PFSK-1 (cell line): Measurements from ENCODE around the gene VPS52.

Experiments used
- FOXP2 ChIP-seq: optimal IDR thresholded peaks from 2 replicates; pipeline ENCODE3; 2011; ENCODE audit warnings: borderline replicate concordance, control low read depth, inconsistent platforms; ENCODE audit not compliant: insufficient read depth; ENCODE audit errors: extremely low read length, extremely low read depth
- POLR2AphosphoS5 ChIP-seq: IDR thresholded peaks from 2 replicates; pipeline ENCODE4 v1.6.1; 2012; ENCODE audit warnings: low read depth, mild to moderate bottlenecking, control low read depth, low read length, moderate library complexity
- SIN3A ChIP-seq: IDR thresholded peaks from 2 replicates; pipeline ENCODE4 v1.6.1; 2012; ENCODE audit warnings: mild to moderate bottlenecking, low read length, moderate library complexity, borderline replicate concordance; ENCODE audit not compliant: insufficient read depth
- TAF1 ChIP-seq: IDR thresholded peaks from 2 replicates; pipeline ENCODE4 v1.6.1; 2012; ENCODE audit warnings: low read length, control low read depth, borderline replicate concordance; ENCODE audit not compliant: insufficient read depth
- TF ChIP-seq, protein P1 (sequence below), 2 experiments: IDR thresholded peaks; 2 replicates each; pipeline versions ENCODE4 v1.6.1 to v1.8.0; 2011 to 2012; ENCODE audit warnings: low read depth in 2 of 2, low read length in 2 of 2, control low read depth in 1 of 2, inconsistent platforms in 1 of 2, mild to moderate bottlenecking in 1 of 2, moderate library complexity in 1 of 2; ENCODE audit not compliant: insufficient read depth in 1 of 2

DNA sequence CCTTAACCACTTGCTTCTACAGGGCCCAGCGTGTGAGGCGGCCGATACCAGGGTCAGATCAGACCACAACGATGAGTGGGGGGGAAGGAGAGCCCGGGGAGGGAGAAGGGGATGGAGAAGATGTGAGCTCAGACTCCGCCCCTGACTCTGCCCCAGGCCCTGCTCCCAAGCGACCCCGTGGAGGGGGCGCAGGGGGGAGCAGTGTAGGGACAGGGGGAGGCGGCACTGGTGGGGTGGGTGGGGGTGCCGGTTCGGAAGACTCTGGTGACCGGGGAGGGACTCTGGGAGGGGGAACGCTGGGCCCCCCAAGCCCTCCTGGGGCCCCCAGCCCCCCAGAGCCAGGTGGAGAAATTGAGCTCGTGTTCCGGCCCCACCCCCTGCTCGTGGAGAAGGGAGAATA is 60.5 kb downstream of the VPS52 start:
- TF ChIP-seq TAF1 (no peak), POLR2AphosphoS5 (no peak), SIN3A (no peak), FOXP2 (no peak)
- TF ChIP-seq, protein P1, sequence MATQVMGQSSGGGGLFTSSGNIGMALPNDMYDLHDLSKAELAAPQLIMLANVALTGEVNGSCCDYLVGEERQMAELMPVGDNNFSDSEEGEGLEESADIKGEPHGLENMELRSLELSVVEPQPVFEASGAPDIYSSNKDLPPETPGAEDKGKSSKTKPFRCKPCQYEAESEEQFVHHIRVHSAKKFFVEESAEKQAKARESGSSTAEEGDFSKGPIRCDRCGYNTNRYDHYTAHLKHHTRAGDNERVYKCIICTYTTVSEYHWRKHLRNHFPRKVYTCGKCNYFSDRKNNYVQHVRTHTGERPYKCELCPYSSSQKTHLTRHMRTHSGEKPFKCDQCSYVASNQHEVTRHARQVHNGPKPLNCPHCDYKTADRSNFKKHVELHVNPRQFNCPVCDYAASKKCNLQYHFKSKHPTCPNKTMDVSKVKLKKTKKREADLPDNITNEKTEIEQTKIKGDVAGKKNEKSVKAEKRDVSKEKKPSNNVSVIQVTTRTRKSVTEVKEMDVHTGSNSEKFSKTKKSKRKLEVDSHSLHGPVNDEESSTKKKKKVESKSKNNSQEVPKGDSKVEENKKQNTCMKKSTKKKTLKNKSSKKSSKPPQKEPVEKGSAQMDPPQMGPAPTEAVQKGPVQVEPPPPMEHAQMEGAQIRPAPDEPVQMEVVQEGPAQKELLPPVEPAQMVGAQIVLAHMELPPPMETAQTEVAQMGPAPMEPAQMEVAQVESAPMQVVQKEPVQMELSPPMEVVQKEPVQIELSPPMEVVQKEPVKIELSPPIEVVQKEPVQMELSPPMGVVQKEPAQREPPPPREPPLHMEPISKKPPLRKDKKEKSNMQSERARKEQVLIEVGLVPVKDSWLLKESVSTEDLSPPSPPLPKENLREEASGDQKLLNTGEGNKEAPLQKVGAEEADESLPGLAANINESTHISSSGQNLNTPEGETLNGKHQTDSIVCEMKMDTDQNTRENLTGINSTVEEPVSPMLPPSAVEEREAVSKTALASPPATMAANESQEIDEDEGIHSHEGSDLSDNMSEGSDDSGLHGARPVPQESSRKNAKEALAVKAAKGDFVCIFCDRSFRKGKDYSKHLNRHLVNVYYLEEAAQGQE (IDR thresholded peaks at IDR 0.05; ENCODE audit: insufficient read depth in 1 of 2, low read depth in 2 of 2, low read length in 2 of 2): no peak
